HCT116 (cell line): ENCODE results near the gene DNAJC18. TPM values are rescaled to one million over a fixed set of nuclear protein-coding genes. Genes with fewer than 3 reads are reported as not detected.

Experiments used
- ATAC-seq: fragments of 200-7000 bp; cut with Tn5 transposase; 2 replicates; pipeline ENCODE4 v1.9.1; 2020; ENCODE audit warnings: mild to moderate bottlenecking, moderate library complexity
- BruUV-seq: library from RNA; stranded (reverse); fragments of 400-500 nt; replicated peaks from 2 replicates; lab custom pipeline; 2021; lab: Mats Ljungman, UMichigan
- CTCF ChIA-PET: fragments of 300-600 bp; sonication (Branson Sonifier 250); formaldehyde crosslinking; loops from one replicate; lab custom pipeline; 2021; ENCODE audit warnings: antibody characterized with exemption; lab: Charles Lee
- POLR2A ChIA-PET: fragments of 300-600, 350-600 bp; sonication (Branson Sonifier 250); formaldehyde crosslinking; loops from one replicate; lab custom pipeline; 2021; ENCODE audit warnings: antibody characterized with exemption; lab: Charles Lee
- RAD21 ChIA-PET, 2 experiments: fragments of 300-600 bp; sonication (Branson Sonifier 250); formaldehyde crosslinking; loops; one replicate each; lab custom pipeline; 2023; ENCODE audit warnings: low total read pairs in 2 of 2; ENCODE audit not compliant: uncharacterized antibody in 2 of 2, unreplicated experiment in 2 of 2, low non-redundant PET in 1 of 2; lab: Charles Lee
- DNase-seq: peaks from one replicate; pipeline ENCODE4 v3.0.0-alpha.2; 2010; ENCODE audit warnings: low read depth, low spot score
- H2AFZ ChIP-seq: fragments of 200-600 bp; shearing (Covaris generic), sonication (generic); 2 replicates; pipeline ENCODE4 v1.6.1; 2017; ENCODE audit warnings: low read depth, mixed run types, mixed read lengths, antibody characterized with exemption, low read length; ENCODE audit not compliant: poor library complexity, severe bottlenecking
- H3K27ac ChIP-seq: 2 replicates; pipeline ENCODE4 v1.5.1; 2012; ENCODE audit warnings: low read depth, low read length
- H3K27me3 ChIP-seq: fragments of 200-600 bp; sonication (generic); 2 replicates; pipeline ENCODE4 v1.6.1; 2016; ENCODE audit warnings: mixed run types, low read length, mixed read lengths; ENCODE audit not compliant: insufficient read depth
- H3K36me3 ChIP-seq, 2 experiments: fragments of 200-500 bp in 1 of 2; fragments of 200-600 bp in 1 of 2; sonication (Bioruptor generic) in 1 of 2; sonication (generic) in 1 of 2; 2 replicates each; pipeline versions ENCODE4 v1.5.1 to v1.6.1; 2014 to 2016; ENCODE audit warnings: low read length in 2 of 2, inconsistent platforms in 1 of 2, mixed read lengths in 1 of 2, mixed run types in 1 of 2; ENCODE audit not compliant: insufficient read depth in 2 of 2, control insufficient read depth in 1 of 2
- H3K4me1 ChIP-seq, 2 experiments: fragments of 200-600 bp in 1 of 2; sonication (generic) in 1 of 2; 2 replicates each; pipeline versions ENCODE4 v1.5.1 to v1.6.1; 2012 to 2017; ENCODE audit warnings: low read length in 2 of 2, inconsistent platforms in 1 of 2, mild to moderate bottlenecking in 1 of 2, mixed read lengths in 1 of 2, mixed run types in 1 of 2, moderate library complexity in 1 of 2; ENCODE audit not compliant: insufficient read depth in 2 of 2, control insufficient read depth in 1 of 2
- H3K4me2 ChIP-seq: fragments of 200-600 bp; sonication (generic); 2 replicates; pipeline ENCODE4 v1.6.1; 2017; ENCODE audit warnings: mixed run types, low read length, mixed read lengths
- H3K4me3 ChIP-seq, 2 experiments: fragments of 200-600 bp in 1 of 2; sonication (generic) in 1 of 2; replicated peaks in 1 of 2; 2 replicates each; pipeline ENCODE4 v1.5.1; 2011 to 2016; ENCODE audit warnings: low read length in 2 of 2, control low read depth in 1 of 2, low read depth in 1 of 2, mild to moderate bottlenecking in 1 of 2, mixed read lengths in 1 of 2, mixed run types in 1 of 2
- H3K79me2 ChIP-seq: fragments of 200-600 bp; sonication (generic); 2 replicates; pipeline ENCODE4 v1.6.1; 2017; ENCODE audit warnings: mild to moderate bottlenecking, mixed run types, low read length, moderate library complexity, mixed read lengths; ENCODE audit not compliant: insufficient read depth
- H3K9ac ChIP-seq: fragments of 200-600 bp; sonication (generic); 2 replicates; pipeline ENCODE4 v1.6.1; 2016; ENCODE audit warnings: low read length, mixed read lengths
- H3K9me2 ChIP-seq: fragments of 200-600 bp; sonication (generic), shearing (Covaris generic); 2 replicates; pipeline ENCODE4 v1.6.1; 2017; ENCODE audit warnings: mixed run types, mild to moderate bottlenecking, moderate library complexity; ENCODE audit not compliant: insufficient read depth
- H3K9me3 ChIP-seq, 2 experiments: fragments of 200-500 bp in 1 of 2; fragments of 200-600 bp in 1 of 2; sonication (Bioruptor generic) in 1 of 2; sonication (generic) in 1 of 2; 2 replicates each; pipeline ENCODE4 v1.6.1; 2014 to 2017; ENCODE audit warnings: low read length in 2 of 2, mixed read lengths in 2 of 2, inconsistent platforms in 1 of 2, low read depth in 1 of 2, mild to moderate bottlenecking in 1 of 2, mixed run types in 1 of 2, moderate library complexity in 1 of 2; ENCODE audit not compliant: control insufficient read depth in 1 of 2, insufficient read depth in 1 of 2
- H4K20me1 ChIP-seq: fragments of 200-600 bp; sonication (generic), shearing (Covaris generic); 2 replicates; pipeline ENCODE4 v1.6.1; 2017; ENCODE audit warnings: mixed run types, mild to moderate bottlenecking, moderate library complexity; ENCODE audit not compliant: insufficient read depth
- CEBPB ChIP-seq: IDR thresholded peaks from 2 replicates; pipeline ENCODE4 v1.6.1; 2012; ENCODE audit warnings: low read depth
- EGR1 ChIP-seq: IDR thresholded peaks from 2 replicates; pipeline ENCODE4 v1.6.1; 2012; ENCODE audit warnings: low read depth
- EZH2 ChIP-seq: fragments of 200-600 bp; sonication (generic); IDR thresholded peaks from 2 replicates; pipeline ENCODE4 v1.6.1; 2017; ENCODE audit warnings: antibody characterized with exemption, mixed run types
- JUND ChIP-seq: IDR thresholded peaks from 2 replicates; pipeline ENCODE4 v1.6.1; 2012
- POLR2A ChIP-seq: IDR thresholded peaks from 2 replicates; pipeline ENCODE4 v1.7.0; 2011; ENCODE audit warnings: borderline replicate concordance; ENCODE audit not compliant: insufficient read depth, insufficient read length; ENCODE audit errors: extremely low read depth
- RAD21 ChIP-seq: IDR thresholded peaks from 2 replicates; pipeline ENCODE4 v1.6.1; 2012; ENCODE audit warnings: low read depth, mild to moderate bottlenecking
- SIN3A ChIP-seq: IDR thresholded peaks from 2 replicates; pipeline ENCODE4 v1.6.1; 2012; ENCODE audit warnings: low read depth
- SP1 ChIP-seq: IDR thresholded peaks from 2 replicates; pipeline ENCODE4 v1.6.1; 2012; ENCODE audit warnings: low read depth
- SRF ChIP-seq: IDR thresholded peaks from 2 replicates; pipeline ENCODE4 v1.6.1; 2012; ENCODE audit warnings: low read depth
- ZFX ChIP-seq: fragments of 450-650 bp; IDR thresholded peaks from 2 replicates; pipeline ENCODE4 v1.6.1; 2017
- ZNF274 ChIP-seq: fragments of 200-500 bp; sonication (Bioruptor generic); IDR thresholded peaks from 2 replicates; pipeline ENCODE4 v1.6.1; 2014; ENCODE audit warnings: mild to moderate bottlenecking, low read depth, low read length, inconsistent platforms
- intact Hi-C: fragments of 100-400 bp; cut with micrococcal nuclease; formaldehyde crosslinking; loops from 2 replicates; pipeline ENCODE4 v1.10.0; 2022
- total RNA-seq: library from RNA; stranded (reverse); gene quantifications from one replicate; pipeline ENCODE4 v1.2.1, GENCODE V29; 2021; ENCODE audit not compliant: unreplicated experiment
- TF ChIP-seq, protein P1 (sequence below): IDR thresholded peaks from 2 replicates; pipeline ENCODE4 v1.6.1; 2012
- TF ChIP-seq, protein P2 (sequence below): IDR thresholded peaks from 2 replicates; pipeline ENCODE4 v1.6.1; 2012
- TF ChIP-seq, protein P3 (sequence below): IDR thresholded peaks from 2 replicates; pipeline ENCODE4 v1.6.1; 2012; ENCODE audit warnings: low read depth
- TF ChIP-seq, protein P4 (sequence below), 3 experiments: fragments of 200-600 bp in 1 of 3; sonication (generic) in 1 of 3; IDR thresholded peaks in 2 of 3; conservative IDR thresholded peaks in 1 of 3; 2 replicates each; pipeline ENCODE4 v1.5.1; 2012 to 2017; ENCODE audit warnings: low read depth in 2 of 3, low read length in 2 of 3, antibody characterized with exemption in 1 of 3, borderline replicate concordance in 1 of 3, control low read depth in 1 of 3, mild to moderate bottlenecking in 1 of 3, mixed read lengths in 1 of 3, mixed run types in 1 of 3, moderate library complexity in 1 of 3; ENCODE audit not compliant: insufficient read depth in 1 of 3

Gene DNAJC18
- total RNA-seq, 1 experiment from 2014 or later: 5.7 TPM

DNA sequence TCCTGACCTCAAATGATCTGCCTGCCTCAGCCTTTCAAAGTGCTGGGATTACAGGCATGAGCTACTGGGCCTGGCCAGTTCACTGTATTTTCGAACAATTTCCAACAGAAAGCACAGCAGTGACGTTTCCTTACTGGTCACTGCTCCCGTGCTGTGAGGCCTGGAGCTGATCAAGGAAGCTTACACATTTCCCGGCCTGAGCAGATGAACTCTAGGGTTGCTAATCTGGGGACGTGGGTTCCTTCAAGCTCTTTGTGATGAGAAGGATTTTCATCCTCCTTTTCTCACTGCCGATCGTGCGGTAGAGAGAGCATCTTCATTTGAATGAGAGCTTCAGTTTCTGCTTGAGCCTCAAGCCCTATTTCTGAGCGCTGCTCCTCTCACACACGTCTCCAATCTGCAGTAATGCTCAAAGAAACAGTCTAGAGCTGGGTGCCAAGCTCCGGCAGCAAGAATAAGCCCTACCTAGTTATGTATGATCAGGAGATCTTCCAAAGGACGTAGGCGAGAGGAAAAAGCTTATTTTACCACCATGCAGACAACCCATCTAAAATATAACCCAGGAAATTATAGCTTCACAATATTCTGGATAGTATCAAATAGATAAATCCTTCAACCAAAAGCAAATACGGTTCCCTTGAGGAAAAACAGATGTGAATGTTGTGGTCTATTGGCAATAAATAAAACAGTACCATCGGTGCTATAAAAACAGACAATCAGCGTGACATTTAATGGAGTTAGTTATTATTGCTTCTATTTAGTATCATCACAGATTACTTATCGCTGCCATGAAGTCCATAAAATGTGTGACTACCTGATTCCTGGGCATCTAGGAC lies 28.1 kb downstream of the DNAJC18 start:
- Histone ChIP-seq H3K9me2 (no peaks in the 10 kb centered on the region), H3K4me2 (no peak overlapping the region), H3K9ac (no peak overlapping the region), H3K36me3 (no peaks in the 10 kb centered on the region), H3K27ac (no peak overlapping the region), H3K9me3 (no peaks in the 10 kb centered on the region), H3K79me2 (no peaks in the 10 kb centered on the region), H3K4me3 (no peak overlapping the region), H3K4me1 (no peaks in the 10 kb centered on the region), H2AFZ (no peak overlapping the region), H3K27me3 (no peaks in the 10 kb centered on the region), H4K20me1 (no peaks in the 10 kb centered on the region)
- POLR2A ChIA-PET: no interaction called here
- intact Hi-C loops: no loop called here
- no TSS peak for BruUV-seq
- TF ChIP-seq EGR1 (no peak), RAD21 (no peak), JUND (no peak), SRF (no peak), ZFX (no peak; the same call in 1 of the 2 replicates), SIN3A (no peak), EZH2 (no peak), POLR2A (no peak), SP1 (no peak), CEBPB (no peak), ZNF274 (no peak)
- TF ChIP-seq, protein P1, sequence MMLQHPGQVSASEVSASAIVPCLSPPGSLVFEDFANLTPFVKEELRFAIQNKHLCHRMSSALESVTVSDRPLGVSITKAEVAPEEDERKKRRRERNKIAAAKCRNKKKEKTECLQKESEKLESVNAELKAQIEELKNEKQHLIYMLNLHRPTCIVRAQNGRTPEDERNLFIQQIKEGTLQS: no peak
- TF ChIP-seq, protein P2, sequence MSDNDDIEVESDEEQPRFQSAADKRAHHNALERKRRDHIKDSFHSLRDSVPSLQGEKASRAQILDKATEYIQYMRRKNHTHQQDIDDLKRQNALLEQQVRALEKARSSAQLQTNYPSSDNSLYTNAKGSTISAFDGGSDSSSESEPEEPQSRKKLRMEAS: no peak
- TF ChIP-seq, protein P3, sequence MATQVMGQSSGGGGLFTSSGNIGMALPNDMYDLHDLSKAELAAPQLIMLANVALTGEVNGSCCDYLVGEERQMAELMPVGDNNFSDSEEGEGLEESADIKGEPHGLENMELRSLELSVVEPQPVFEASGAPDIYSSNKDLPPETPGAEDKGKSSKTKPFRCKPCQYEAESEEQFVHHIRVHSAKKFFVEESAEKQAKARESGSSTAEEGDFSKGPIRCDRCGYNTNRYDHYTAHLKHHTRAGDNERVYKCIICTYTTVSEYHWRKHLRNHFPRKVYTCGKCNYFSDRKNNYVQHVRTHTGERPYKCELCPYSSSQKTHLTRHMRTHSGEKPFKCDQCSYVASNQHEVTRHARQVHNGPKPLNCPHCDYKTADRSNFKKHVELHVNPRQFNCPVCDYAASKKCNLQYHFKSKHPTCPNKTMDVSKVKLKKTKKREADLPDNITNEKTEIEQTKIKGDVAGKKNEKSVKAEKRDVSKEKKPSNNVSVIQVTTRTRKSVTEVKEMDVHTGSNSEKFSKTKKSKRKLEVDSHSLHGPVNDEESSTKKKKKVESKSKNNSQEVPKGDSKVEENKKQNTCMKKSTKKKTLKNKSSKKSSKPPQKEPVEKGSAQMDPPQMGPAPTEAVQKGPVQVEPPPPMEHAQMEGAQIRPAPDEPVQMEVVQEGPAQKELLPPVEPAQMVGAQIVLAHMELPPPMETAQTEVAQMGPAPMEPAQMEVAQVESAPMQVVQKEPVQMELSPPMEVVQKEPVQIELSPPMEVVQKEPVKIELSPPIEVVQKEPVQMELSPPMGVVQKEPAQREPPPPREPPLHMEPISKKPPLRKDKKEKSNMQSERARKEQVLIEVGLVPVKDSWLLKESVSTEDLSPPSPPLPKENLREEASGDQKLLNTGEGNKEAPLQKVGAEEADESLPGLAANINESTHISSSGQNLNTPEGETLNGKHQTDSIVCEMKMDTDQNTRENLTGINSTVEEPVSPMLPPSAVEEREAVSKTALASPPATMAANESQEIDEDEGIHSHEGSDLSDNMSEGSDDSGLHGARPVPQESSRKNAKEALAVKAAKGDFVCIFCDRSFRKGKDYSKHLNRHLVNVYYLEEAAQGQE: no peak
- TF ChIP-seq, protein P4, sequence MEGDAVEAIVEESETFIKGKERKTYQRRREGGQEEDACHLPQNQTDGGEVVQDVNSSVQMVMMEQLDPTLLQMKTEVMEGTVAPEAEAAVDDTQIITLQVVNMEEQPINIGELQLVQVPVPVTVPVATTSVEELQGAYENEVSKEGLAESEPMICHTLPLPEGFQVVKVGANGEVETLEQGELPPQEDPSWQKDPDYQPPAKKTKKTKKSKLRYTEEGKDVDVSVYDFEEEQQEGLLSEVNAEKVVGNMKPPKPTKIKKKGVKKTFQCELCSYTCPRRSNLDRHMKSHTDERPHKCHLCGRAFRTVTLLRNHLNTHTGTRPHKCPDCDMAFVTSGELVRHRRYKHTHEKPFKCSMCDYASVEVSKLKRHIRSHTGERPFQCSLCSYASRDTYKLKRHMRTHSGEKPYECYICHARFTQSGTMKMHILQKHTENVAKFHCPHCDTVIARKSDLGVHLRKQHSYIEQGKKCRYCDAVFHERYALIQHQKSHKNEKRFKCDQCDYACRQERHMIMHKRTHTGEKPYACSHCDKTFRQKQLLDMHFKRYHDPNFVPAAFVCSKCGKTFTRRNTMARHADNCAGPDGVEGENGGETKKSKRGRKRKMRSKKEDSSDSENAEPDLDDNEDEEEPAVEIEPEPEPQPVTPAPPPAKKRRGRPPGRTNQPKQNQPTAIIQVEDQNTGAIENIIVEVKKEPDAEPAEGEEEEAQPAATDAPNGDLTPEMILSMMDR (IDR thresholded peaks at IDR 0.05 in 2 of 3, conservative IDR thresholded peaks at IDR 0.05 in 1 of 3; ENCODE audit: borderline replicate concordance in 1 of 3, insufficient read depth in 1 of 3, low read depth in 2 of 3, low read length in 2 of 3): no peak
- ATAC-seq (no peak), DNase-seq (no peak)
- CTCF ChIA-PET: interaction anchor here (2.5 kb wide), 1 partner anchor 11 kb away, joined by 7 read pairs; no protein-coding TSS in a partner anchor
- RAD21 ChIA-PET: no interaction called here
